Measurements from ENCODE around the gene ATP9A.
"Not testable (repeated sequence)": the region's sequence is repeated elsewhere in the genome, so short reads cannot be mapped to it uniquely, and the experiment has no call there.

Gene ATP9A

DNA sequence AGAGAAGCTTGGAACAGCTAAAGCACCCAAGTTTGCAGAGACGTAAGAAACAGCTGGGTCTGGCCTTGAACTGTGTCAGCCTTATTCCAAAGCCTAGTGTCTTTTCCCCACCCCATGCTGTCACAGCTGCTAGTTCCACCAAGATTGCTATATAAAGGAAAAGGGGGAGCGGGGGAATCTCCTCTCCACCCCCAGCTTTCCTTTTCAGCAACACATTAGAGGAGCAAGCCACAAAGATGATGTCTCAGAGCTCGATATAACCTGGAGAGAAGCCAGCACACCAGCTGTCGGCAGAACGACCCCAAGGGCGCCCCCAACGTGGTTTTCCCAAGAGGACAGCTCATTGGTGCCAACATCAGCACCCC lies 36.5 kb downstream of the ATP9A start:
- in situ Hi-C loops (cut with HindIII; ENCODE audit: low sequenced_read_pairs), result no loop called here

DNA sequence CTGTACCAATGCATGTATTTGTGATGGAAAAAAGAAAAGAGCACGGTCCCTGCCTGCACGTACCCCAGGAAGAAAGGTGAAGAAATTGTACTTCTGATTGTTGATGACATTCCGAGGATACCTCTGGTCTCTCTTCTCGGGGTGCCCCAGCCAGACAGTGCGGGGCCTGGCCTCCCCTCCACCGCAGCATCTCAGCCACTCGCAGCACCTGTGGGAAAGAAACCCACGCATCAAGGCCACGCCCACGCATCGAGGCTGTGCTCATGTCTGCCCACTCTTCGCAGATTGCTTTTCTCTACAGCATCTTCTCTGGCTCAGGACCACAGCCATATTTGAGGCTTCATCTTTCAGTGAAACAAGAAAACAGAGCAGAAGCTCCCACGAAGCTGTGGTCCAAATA lies 38.4 kb downstream of the ATP9A start:
- in situ Hi-C loops (cut with HindIII; ENCODE audit: low sequenced_read_pairs), result no loop called here

DNA sequence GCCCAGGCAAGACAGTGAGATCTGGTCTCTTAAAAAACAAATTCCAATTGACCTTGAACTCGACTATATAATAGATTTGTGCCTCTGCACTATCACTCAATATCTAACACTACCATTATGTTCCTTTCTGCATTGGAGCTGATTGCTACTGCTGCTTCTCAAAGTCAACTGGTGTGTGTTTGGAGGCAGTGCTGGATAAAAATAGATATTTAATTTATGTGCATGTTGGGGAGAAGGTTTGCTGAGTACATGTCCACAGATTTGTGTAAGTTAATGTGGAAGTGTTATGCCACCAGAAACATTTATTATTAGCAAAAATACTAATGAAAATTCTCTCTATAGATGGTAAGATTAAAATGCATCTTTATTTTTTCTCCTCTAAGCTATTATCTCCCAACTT lies 39.5 kb downstream of the ATP9A start:
- in situ Hi-C loops (cut with HindIII; ENCODE audit: low sequenced_read_pairs), result no loop called here

DNA sequence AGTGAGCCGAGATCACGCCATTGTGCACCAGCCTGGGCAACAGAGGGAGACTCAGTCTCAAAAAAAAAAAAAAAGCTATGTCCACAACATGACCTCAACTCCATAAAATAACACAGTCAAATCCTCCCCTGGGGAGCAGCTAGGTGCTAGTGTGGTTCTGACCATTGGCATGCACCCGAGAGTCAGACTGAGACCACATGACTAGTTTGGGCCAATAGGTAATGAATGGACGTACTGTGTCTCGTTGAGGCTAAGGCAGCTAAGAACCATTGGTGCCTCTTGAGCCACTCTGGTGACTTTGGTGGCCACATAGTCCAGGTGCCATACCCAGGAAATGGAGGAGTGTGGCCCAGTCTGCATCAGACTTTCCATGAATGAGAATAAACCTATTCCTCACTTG lies 40.3 kb downstream of the ATP9A start:
- in situ Hi-C loops (cut with HindIII; ENCODE audit: low sequenced_read_pairs), result no loop called here

DNA sequence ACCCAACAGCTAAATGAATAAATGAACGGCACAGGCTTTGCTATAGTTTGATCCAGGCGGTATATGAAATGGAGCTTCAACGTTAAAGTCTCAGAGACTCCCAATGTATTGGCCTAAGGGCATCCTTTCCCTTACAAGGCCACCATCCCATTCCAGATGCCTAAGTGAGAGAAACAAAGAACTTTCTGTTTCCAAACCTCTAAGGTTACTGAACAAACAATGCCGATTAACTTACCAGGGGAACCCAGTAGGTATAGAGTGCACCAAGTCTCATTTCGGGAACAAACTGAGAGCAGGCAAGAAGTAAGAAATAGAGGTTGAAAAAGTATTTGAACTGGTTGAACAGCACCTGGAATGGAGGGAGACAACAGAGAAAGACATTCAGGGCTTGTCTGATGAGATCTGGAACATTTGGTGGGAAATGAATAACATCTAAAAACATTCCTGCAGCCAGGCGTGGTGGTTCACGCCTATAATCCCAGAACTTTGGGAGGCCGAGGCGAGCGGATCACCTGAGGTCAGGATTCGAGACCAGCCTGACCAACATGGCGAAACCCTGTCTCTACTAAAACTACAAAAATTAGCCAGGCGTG lies 42.5 kb downstream of the ATP9A start:
- in situ Hi-C loops (cut with HindIII; ENCODE audit: low sequenced_read_pairs), result no loop called here

DNA sequence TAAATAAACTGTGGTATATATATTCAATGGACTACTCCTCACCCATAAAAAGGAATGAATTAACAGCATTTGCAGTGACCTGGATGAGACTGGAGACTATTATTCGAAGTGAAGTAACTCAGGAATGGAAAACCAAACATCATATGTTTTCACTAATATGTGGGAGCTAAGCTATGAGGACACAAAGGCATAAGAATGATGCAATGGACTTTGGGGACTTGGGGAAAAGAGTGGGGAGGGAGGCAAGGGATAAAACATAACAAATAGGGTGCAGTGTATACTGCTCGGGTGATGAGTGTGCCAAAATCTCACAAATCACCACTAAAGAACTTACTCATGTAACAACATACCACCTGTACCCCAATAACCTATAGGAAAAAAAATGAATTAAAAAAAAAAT lies 45.2 kb downstream of the ATP9A start:
- in situ Hi-C loops (cut with HindIII; ENCODE audit: low sequenced_read_pairs), result not testable (repeated sequence)

DNA sequence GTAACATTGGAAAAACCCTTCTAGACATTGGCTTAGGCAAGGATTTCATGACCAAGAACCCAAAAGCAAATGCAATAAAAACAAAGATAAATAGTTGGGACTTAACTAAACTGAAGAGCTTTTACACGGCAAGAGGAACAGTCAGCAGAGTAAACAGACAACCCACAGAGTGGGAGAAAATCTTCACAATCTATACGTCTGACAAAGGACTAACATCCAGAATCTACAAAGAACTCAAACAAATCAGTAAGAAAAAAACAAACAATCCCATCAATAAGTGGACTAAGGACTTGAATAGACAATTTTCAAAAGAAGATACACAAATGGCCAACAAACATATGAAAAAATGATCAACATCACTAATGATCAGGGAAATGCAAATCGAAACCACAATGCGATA lies 45.9 kb downstream of the ATP9A start:
- in situ Hi-C loops (cut with HindIII; ENCODE audit: low sequenced_read_pairs), result not testable (repeated sequence)

DNA sequence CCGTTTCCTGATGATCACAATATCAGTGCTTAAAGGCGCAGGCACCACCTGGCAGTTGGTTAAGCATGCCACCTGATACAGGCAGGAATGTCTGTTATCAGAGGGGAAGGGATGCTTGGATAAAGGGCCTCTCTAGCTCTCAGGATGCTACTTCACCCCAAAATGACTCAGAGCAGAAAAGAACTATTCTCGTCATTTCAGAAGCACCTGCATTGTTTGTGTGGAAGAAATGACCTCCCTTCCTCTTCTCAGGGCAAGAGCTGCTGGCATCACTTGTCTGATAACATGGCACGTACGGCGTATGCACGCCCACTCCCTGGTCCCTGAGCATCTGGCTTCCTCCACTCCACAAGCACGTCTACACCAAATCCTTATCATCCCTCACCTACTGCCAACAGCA lies 47.3 kb downstream of the ATP9A start:
- in situ Hi-C loops (cut with HindIII; ENCODE audit: low sequenced_read_pairs), result no loop called here

DNA sequence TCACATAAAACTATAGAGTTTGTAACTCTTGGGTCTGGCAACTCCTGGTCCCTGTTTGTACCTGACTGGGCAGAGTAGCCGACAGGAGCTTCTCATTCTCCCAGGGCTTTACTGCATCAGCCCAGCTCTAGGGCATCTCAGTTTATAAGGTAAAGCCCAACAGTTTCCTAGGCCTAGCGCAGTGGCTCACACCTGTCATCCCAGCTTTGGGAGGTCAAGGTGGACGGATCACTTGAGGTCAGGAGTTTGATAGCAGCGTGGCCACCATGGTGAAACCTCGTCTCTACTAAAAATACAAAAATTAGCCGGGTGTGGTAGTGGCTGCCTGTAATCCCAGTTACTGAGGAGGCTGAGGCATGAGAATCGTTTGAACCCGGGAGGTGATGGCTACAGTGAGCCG lies 47.8 kb downstream of the ATP9A start:
- in situ Hi-C loops (cut with HindIII; ENCODE audit: low sequenced_read_pairs), result no loop called here

DNA sequence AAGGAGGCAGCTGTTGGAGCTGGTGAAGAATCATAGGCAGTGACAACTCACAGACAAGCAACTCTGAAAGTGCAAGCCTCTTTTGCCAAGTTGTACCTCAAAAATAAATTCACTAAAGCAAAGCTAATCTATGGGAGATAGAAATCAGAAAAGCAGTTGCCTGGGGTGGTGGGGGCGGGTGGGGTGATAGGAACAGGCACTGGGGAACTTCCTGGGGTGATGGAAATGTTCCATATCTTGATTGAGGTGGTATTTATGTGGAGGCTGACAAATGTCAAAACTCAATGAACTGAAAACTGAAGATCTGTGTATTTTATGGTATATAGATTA lies 52.4 kb downstream of the ATP9A start:
- in situ Hi-C loops (cut with HindIII; ENCODE audit: low sequenced_read_pairs), result loop anchor here (5.0 kb wide), 1 partner anchor 71 kb away; no protein-coding TSS in a partner anchor

DNA sequence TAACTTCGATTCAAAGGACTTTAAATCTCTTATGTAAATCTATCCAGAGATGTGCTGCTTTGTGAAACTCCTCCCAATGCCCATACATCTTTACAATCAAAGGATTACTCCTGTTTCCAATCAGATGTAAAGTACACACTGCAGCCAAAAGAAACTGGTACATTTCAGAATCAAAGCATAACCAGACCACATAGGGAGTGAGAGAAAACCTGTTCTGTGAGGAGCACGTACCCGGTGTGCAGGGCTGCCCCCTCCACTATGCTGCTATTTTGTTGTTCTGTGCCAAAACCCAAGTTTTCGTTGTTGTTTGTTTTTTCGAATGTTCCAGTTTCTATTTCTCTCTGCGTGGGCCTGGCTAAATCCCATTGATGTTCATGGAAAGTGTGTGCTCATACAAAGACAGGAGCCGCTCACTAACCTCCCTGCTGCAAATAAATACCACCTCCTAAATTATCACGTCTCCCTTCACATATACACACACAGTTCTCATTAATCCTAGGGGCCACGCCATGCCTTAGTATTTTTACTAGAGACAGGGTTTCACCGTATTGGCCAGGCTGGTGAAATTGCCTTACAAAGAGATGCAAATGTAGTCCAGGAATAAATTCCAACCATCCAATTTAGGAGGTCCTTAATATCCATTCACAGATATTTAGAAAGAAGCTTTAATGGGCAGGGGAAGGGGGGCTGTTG lies 52.9 kb downstream of the ATP9A start:
- in situ Hi-C loops (cut with HindIII; ENCODE audit: low sequenced_read_pairs), result loop anchor here (5.0 kb wide), 1 partner anchor 72 kb away; no protein-coding TSS in a partner anchor

DNA sequence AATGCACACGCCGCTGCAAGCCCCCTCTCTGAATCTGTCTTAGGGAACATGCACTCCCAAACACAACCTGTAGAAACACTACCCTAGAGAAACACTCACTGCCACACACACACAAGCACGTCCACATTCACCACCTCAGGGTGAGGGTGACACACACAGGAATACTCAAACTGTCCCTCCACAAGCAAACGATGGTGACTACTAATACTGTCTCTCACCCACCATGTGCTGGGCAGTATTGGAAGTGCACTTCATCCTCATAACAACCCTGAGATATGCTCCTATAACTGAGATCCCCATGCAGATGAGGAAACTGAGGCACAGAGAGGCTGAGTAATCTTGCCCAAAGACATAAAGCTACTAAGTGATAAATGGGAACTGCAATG lies 55.0 kb downstream of the ATP9A start:
- in situ Hi-C loops (cut with HindIII; ENCODE audit: low sequenced_read_pairs), result no loop called here

DNA sequence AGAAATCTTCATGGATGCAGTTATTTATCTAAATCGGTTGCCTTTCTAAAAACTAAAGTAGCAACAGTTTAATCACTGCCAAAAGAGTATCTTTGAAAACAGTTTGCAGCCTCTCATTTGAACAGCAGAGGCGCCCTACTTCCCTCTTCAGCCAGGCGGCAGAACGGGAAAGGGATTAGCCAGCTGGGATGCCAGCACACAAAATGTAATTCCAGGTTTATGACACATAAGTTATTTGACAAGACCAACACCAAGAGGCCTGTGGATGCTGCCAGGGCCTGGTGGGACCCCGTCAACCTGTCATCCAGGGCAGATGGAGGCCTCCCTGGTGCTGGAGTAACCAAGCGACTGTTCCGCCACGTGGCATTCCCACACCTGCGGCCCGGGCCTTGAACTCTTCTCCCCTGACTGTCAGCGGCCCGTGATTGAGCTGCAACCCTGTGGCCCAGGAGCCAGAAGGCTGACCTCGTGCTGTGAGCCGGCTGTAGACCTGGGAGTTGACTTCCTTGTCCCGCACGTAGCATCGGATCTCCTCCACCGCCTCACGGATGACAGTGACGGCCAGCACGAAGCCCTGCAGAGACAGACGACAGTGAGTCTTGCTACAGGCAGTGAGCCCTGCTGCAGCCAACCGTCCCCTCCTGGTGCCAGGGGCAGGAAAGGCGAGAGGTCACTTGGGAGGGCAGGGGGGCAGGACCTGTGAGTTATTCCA lies 55.5 kb downstream of the ATP9A start:
- in situ Hi-C loops (cut with HindIII; ENCODE audit: low sequenced_read_pairs), result no loop called here

DNA sequence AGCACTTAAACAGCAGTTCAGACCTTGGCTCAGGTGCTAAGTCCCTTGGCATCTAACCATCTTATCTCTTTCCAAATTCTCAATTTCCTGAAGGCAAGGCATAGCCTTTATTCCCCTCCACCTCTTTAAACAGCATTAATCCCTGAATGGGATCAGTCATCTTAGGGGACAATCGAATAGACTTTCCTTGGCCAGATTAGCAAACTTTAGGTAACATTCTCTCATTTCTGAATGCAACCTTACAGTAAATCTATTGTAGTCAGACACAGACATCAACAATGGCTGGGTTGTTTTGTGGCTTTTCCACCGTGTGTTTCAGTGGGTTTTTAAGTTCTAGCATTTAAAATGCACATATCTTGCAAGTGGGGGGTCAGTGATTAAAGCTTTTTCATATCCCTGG lies 56.8 kb downstream of the ATP9A start:
- in situ Hi-C loops (cut with HindIII; ENCODE audit: low sequenced_read_pairs), result no loop called here

DNA sequence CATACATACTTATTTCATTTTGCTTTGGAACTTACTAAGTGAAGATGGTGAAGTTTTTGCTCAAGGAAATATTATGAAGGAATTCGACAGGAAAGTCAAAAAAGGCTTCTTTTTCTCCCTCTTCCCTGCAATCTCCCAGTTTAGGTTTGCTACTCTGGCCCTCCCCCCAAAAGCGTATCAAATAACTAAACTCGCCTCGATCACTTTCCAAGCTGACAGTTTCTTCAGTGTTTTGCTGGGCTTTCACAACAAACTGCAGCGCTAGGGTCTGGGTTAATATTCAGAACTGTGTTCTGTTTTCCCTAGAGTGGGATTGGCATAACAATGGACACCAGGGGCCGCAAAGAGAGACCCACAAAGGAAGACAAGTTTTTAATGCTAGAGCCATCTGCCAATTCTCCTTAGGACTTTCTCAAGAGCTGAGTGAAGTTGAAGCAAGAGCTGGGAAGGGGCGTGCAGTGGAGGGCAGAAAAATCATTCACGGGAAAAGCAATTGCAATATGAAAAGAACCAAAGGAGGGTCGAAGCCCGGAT lies 57.8 kb downstream of the ATP9A start:
- in situ Hi-C loops (cut with HindIII; ENCODE audit: low sequenced_read_pairs), result no loop called here

DNA sequence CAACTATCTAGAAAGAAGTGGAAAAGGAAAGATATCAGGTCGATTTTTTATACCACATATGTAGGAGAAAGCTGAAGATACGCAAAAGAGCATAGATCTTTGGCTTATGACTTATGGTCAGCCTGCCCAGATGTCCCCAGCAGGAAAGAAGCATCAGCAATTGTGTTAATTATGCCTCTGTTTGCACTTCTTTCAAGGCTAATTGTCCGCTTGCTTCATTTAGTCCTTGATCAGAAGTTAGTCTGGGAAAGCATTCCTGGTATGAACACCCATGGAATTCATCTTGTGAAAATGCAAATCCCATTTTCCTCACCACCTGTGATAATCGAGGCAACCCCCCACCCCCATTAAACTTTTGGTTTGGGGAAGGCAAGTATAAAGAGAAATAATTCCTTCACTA lies 62.8 kb downstream of the ATP9A start:
- in situ Hi-C loops (cut with HindIII; ENCODE audit: low sequenced_read_pairs), result no loop called here

DNA sequence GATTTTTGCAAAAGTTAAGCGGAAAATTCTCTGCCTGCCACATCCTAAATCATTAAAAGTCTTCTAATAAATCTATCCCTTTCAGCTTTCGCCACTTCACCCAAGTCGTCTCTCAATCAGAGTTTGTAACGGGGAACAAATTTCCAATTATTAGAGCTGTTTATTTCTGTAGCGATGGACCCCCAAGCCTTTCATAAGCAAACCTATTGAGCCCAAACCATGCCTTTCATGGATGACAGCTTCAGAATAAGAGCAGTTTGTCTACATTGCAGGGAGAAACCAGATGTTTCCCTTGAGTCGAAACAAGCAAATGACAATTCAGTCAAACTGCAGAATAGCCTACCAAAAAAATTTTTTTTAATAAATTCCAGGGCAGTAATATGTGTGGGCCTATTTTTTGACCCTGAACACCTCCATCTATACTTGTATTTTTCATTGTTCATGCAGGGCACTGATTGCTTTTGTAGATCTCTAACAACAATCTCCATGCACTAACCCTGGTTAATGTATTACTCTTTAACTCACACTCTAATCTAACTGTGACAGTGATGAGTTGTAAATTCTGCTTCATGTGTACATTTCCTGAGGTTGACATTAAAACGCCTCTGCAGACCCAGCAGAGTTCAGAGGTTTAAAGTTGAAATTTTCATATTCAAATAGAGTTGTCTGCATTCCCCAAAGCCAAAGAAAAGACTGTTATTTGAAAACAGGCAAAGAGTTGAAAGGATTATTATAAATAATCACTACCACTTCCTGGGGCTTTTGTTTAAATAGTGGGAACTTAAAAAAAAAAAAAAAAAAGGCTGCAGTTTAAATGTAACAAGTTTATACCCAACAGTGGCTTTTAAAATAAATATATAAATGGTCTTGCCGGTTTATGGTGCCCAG lies 64.5 kb downstream of the ATP9A start:
- in situ Hi-C loops (cut with HindIII; ENCODE audit: low sequenced_read_pairs), result no loop called here

DNA sequence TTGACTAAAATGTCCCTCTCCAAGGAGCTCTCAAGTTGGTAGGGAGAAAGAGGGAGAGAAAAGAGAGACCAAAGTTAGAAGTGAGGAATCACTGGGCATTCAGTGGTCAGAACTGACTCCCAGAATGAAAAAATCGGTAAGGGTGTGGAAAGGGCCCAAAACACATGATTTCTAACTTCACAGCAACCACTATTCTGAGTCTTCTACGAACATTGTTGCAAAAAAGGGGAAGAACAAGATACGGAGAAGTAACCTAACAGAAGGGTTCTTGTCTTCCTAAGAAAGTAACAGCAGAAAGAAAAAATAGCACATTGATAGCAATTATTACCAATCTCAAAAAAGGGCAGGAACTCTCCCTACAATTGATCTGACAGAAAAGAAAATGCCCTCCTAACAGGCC lies 65.6 kb downstream of the ATP9A start:
- in situ Hi-C loops (cut with HindIII; ENCODE audit: low sequenced_read_pairs), result no loop called here

DNA sequence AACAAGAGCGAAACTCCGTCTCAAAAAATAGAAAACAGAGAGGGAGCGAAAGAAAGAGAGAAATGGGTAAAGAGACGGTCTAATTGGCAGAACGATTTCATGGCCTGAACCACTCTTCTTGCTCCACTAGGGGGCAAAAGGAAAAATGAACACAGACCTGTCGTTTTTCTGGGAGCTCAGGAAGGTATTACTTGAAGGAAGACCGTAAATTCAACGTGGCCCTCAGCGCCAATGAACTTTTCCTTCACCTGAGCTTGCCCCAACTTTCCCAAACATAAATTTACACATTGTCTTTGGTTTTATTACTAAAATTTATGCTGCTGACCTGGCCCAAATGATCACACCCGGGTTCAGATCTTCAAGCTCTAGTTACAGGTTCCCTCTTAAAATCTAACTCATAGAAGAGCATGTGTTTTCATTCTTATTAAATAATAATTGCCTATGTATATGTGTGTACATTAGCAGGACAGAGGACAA lies 67.3 kb downstream of the ATP9A start:
- in situ Hi-C loops (cut with HindIII; ENCODE audit: low sequenced_read_pairs), result no loop called here

DNA sequence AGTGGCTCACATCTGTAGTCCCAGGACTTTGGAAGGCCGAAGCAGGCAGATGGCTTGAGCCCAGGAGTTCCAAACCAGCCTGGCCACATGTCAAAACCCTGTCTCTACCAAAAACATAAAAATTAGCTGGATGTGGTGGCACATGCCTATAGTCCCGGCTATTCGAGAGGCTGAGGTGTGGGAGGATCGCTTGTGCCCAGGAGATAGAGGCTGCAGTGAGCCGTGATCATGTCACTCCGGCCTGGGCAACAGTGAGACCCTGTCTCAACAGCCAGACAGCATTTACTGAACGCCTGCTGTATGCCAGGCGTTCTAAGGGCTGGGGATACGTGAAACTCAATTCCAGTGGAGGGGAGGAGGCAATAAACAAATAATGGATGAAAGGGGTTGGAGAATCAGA lies 69.9 kb downstream of the ATP9A start:
- in situ Hi-C loops (cut with HindIII; ENCODE audit: low sequenced_read_pairs), result no loop called here

Data from endothelial cell of hepatic sinusoid (primary cell).